NB4 (cell line): ENCODE measurements around the gene UTP11.

Experiments used
- MYC ChIP-seq: IDR thresholded peaks from 2 replicates; pipeline ENCODE4 v1.6.1; 2011; ENCODE audit warnings: low read depth, low read length
- TF ChIP-seq, protein P1 (sequence below): IDR thresholded peaks from one replicate; pipeline ENCODE4 v1.5.1; 2012; ENCODE audit warnings: low read depth, low read length
- TF ChIP-seq, protein P2 (sequence below): IDR thresholded peaks from 2 replicates; pipeline ENCODE4 v1.6.1; 2011; ENCODE audit warnings: low read depth, low read length

DNA sequence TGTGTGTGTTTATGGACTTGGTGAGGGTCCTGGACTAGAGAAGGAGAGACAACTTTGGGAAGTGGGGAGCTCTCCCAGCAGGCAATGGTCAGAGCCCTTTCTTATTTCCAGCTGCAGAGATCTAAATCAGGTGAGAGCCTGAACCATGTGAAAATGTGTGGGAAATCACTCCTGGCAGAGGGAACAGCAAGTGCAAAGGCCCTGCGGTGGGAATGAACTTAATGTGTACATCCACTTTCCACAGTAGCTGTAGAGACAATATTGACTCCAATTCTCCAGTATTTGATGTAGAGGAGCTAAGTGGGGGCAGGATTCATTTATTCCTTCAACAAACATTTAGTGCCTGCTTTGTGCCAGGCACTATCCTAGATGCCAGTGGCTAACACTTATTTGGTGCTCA, 48.8 kb downstream of the UTP11 start:
- TF ChIP-seq, protein P1, sequence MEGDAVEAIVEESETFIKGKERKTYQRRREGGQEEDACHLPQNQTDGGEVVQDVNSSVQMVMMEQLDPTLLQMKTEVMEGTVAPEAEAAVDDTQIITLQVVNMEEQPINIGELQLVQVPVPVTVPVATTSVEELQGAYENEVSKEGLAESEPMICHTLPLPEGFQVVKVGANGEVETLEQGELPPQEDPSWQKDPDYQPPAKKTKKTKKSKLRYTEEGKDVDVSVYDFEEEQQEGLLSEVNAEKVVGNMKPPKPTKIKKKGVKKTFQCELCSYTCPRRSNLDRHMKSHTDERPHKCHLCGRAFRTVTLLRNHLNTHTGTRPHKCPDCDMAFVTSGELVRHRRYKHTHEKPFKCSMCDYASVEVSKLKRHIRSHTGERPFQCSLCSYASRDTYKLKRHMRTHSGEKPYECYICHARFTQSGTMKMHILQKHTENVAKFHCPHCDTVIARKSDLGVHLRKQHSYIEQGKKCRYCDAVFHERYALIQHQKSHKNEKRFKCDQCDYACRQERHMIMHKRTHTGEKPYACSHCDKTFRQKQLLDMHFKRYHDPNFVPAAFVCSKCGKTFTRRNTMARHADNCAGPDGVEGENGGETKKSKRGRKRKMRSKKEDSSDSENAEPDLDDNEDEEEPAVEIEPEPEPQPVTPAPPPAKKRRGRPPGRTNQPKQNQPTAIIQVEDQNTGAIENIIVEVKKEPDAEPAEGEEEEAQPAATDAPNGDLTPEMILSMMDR, result no peak
- TF ChIP-seq, protein P2, sequence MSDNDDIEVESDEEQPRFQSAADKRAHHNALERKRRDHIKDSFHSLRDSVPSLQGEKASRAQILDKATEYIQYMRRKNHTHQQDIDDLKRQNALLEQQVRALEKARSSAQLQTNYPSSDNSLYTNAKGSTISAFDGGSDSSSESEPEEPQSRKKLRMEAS, result no peak
- TF ChIP-seq MYC, result no peak
